ENCODE measurements around the gene TP53BP2.
A peak's percentile ranks its signal among the peaks of the same experiment; 100 is the strongest.
"Not testable (repeated sequence)": the region's sequence is repeated elsewhere in the genome, so short reads cannot be mapped to it uniquely, and the experiment has no call there.

The TP53BP2 gene

DNA sequence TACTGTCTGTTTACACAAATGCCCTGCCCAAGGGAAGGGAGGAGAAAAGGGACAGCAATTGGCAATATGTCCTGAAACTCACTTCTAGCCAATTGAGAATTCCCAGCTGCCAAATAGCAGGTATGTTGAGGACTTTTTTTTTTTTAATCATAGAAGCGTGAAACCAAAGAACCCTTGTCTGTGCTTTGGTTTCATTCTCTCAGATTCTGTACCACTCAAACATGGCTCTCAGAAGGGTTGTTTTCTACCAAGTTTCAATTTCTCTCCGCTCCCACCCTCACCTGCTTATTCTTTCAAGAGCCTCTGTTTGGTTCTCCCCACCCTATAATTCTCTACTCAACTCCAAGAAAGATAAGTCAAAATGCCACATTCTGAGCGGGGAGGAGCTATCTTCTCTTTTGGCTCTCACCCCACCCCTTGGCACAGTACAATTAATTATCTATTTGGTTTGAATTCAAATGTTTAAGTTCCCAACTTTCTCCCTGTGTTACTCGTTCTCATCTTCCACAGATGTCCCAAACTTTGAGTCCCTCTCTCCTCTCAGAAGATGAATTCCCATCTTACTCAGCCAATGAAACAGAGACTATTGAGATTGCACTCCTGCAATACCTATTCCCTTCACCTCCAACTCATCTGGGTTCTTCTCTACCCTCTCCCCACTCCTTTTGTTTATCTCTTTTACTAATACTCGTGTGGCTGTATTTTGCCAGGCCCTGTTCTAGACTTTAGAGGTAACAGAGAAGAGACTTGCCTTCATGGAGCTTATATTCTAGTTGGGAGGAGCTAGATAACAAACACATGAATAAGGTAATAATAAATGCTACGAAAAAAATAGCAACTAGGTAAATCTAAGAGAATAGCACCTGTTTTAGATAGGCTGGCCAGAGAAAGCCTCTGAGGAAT is 3.9 kb upstream of the TP53BP2 start:
- DNase-seq: no peak

DNA sequence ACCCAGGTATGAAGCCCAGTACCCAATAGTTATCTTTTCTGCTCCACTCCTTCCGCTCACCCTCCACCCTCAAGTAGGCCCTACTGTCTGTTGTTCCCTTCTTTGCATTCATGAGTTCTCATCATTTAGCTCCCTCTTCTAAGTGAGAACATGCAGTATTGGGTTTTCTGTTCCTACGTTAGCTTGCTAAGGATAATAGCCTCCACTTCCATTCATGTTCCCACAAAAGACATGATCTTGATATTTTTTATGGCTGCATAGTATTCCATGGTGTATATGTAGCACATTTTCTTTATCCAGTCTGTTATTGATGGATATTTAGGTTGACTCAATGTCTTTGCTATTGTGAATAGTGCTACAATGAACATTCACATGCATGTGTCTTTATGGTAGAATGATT is 2.8 kb upstream of the TP53BP2 start:
- DNase-seq: no peak

DNA sequence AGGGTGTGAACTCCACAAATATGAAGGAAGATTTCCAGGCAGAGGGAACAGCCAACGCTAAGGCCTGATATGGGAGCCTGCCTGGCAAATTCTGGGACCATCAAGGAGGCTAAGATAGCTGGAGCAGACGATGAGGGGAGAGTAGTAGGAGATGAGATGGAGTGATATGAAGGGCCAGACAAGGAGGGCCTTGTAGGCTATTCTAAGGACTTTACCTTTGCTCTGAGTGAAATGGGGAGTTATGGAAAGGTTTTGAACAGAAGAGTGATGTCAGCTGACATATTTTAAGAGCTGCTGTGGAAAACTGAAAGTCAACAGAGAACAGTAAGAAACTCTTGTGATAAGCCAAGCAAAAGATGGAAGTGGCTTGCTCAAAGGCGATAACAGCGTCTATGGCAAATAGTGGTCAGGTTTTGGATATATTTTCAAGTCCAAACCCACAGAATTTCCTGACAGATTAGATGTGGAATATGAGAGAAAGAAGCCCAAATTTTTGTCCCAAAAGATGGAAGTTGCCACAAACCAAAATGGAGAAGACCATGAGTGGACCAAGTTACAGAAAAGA is 2.1 kb upstream of the TP53BP2 start:
- no peak for DNase-seq

DNA sequence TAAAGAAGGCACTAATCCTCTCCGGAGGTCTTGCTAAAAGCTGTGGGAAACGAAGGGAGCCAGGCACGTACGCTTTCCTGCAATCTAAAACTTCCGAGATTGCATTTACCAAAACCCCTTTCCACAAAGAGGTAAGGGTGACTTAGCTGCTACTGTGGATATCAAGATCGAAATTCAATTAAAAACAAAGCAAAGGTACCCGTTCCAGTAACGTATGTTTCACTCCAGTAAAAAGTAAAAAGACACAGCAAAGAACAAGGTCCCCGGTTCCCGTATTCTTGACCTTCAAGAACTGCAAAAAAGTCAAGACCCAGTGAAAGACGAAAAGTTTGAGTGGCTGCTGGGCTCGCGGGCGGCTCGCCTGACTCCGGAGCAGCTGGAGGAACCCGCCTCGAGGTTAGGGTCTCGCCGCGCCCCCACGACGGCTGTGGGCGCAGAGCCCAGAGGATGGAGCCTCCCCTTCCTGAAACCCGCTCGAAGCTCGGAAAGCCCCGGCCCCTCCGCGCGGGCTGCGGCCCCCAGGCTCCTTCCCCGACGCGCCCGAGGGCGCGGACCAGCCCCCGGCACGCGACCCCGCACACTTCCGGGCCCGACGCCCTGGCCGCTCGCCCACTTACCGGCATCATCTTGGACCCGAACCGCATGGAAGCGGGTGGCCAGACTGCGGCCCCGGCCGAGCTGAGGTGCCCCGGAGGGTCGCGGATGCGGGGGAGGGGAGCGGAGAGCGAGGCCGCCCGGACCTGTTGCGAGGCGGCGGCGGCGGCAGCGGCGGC is 524 bp downstream of the TP53BP2 start:
- peak; percentile 55 for DNase-seq

DNA sequence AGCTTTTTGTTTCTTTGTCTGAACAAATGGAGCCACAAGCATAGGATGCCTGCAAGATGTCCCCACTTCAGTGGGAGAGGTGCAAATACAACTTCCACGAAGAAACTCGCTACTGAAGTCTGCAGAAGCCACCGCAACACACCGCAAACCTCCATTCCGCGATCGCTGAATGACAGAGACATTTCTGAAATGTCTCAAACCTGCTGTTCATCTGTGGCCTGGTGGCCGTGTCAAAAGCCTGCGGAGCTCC is 1.0 kb downstream of the TP53BP2 start:
- no peak for DNase-seq

DNA sequence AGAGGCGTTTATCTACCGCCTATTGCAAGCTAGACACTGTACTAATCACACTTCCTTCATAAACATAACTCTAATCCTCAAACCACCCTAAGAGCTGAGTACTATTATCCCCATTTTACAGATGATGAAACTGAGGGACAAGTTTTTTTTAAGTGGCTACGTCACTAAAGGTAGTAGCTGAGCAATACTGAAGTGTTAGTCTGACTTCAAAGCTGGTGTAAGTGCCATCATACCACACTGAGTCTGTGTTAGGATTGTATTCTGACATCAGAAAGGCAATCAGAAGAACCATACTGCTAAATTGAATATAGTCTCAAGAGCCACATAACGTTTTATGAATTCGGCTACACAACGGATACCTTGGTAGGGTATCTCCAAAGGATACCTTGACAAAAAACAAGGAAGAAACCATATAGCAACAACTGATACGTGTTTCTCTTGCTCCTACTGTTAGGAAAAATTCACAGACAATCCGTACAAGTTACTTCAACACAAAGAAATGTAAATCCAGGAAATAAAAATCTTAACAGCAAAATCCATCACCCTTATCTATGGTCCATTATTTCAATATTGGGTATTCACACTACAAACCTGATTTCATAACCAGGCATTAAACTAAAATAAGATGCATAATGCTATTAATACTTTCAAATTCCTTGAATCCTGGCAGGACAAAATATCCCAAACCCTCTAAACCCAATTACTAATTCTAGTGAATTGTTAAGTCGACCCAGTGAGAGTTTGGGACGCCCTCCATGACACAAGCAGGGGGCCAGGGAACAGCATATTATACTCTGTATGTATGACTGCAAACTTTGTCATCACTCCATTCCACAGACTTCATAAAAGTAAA is 1.6 kb downstream of the TP53BP2 start:
- no peak for DNase-seq

DNA sequence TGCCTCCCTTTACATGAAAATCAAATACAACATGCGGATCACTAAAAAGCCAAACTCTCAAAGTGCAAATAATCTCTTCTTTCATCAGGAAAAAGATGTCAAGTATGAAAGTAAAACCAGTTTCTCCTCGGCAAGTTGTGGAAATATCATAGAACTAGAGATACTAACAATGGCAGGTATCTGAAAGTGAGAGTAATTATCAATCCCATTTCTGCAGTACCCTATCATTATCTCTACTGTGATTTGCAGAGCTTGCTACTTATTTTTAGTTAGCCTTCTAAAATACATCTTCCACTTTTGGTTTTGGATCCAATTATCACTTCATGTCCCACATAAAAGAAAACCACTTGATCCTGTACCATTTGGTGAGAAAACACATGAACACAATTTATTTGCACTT is 3.0 kb downstream of the TP53BP2 start:
- no peak for DNase-seq

DNA sequence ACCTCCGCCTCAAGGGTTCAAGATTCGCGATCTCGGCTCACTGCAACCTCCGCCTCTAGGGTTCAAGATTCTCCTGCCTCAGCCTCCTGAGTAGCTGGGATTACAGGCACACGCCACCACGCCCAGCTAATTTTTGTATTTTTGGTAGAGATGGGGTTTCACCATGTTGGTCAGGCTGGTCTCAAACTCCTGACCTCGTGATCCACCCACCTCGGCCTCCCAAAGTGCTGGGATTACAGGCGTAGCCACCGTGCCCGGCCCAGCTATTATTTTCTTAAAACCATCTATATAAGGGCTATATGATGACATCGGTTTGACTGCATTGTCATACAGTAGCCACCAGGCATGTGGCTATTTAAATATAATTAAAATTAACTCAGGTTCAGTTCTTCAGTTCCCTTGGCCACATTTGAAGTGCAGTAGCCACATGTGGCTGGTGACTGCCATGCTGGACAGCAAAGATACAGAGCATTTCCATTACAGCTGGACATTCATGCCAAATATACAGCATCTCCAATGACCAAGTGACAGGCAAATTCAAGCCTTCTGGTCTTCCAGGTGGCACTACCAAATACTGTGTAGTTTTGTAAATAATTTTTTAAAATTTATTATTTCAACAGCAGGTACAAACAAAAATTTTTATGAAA is 3.6 kb downstream of the TP53BP2 start:
- DNase-seq: not testable (repeated sequence)

DNA sequence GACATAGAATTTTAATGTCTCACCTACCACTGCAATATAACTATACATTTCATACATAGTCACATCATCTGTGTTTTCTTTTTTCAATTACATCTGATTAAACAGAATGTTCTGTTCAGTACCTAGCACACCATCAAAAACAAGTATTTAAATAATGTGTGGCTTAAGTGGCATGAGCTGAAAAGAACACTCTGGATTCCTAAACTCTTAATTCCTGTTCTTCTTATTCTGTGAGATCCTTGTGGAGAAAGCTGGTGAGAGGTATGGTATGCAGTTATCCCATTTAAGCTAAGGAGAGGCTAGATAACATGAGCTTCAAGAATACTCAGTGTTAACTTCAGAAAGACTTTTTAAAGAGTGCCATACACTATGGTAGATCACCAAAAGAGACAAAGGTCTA is 5.5 kb downstream of the TP53BP2 start:
- peak; percentile 7 for DNase-seq

DNA sequence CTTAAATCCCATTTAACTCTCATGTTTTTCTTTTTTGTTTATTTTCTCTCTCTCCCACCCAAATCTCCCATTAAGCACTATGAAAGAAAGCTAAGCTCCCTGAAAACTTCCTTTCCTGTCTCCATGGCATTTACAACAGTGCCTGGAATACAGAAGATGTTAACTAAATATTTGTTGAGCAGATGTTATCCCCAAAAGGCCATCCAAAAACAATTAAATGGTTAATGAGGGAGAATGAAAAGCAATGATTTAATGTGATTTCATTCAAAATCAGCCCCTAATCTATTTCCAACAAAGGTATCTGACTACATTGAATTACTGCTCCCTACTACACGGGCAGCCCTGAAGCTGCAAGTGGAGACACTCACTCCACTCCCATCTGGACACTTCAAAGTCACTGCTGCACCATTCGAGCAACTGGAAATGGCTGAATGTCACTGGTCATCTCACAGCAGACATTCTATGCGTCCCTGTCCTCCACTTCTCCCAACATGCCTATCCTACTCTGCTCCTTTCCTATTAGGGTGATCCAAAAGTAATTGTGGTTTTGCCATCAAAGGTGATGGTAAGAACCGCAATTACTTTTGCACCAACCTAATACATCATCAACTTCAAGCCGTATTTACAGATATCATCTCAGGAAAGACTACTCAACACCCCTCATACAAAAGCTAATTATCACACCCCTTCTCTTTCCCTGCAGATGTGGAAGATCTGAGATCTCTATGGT is 7.5 kb downstream of the TP53BP2 start:
- DNase-seq: no peak

DNA sequence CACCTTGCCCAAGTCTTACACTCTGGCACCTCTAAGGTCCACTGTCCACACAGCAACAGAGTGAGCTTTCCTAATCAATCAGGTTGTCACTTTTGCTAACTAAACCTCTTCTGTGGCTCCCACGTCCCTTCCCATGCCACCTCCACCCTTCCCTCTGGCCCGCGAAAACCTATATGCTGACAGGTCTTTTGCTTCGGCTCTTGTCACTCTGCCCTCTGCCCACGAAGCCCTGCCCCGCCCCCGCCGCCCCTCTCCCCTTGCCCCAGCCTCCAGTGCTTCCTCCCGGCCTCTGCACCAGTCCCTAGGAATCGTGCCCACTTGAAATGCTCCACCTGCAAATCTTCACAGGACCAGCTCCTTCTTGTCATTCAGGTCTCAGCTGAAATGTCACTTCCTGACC is 8.1 kb downstream of the TP53BP2 start:
- no peak for DNase-seq

DNA sequence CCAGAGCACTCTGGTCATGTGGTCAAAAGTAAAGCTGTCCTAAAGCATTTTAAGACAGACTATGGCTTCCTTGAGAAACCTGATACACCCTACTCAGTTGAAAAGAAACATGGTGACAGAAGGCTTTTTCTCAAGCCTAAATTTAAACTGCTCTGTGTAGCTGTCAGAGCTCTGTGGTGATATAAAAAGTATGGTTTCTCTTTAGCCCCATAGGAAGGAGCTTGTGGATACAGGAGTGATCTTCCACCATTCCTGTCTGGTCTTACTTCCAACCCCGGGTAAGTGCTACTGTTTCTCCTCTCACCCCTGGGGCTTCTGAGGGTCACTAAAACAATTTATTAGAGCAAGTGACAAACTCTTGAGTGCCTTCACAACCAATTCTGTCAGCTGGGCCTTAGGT is 8.5 kb downstream of the TP53BP2 start:
- DNase-seq: no peak

DNA sequence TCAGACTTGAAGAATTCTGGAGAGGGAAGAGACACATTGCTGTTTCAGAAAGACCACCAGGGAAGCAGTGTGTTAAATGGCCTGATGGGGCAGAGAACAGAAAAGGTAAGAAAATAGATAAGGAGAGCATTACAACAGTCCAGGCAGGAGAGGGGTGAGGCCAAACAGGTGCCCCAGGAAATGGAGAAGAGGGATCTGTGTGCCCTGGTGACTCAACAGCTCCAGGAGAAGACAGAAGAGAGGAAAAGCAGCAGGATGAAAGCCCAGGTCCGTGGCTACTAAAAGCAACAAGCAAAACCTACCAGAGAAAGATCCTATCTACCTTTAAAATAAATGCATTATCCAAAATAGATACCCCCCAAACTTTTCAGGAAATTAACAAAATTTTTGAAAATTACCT is 9.2 kb downstream of the TP53BP2 start:
- no peak for DNase-seq

DNA sequence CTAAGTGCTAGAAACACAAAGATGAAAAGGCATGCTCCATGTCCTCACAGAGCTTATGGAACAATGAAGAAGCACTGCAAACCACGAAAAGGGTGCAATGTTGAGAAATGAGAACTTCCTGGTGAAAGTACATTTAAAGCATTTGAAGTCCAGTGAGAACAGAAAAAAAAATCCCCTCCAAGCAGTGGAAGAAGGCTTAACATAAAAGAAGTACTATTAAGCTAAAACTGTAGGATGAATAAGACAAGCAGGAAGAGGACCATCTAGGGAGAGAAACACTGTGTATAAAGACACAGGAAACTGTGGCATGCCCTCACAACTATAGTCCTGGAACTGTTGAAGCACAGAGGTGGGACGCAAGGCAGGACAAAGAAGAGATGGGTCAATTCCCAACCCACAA is 10.0 kb downstream of the TP53BP2 start:
- DNase-seq: no peak

DNA sequence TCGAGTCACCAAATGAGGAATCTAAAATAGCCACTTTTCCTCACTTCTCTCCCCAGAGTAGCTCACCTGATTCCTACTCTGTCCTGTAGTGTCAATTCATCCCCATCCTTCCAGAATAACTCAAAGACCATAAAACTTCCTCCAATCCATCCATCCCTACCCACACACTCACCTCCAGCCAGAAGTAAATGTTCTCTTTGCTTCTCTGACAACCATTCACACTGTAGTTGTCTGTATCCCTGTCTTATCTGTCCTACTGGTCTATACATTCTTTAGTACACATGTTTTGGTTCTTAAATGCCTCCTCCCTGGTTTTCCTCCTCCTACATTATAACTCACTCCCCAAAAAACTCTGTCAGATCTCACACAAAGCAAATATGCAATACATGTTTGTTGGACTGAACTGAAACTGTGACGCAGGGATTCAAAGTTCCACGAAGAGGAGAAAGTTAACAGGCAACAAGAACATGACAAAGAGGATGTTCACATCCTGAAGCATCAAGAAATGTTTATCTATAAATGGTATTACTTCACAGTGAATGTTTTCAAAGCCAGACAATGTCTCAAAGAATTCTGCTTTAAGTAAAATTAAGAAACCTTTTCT is 11.0 kb downstream of the TP53BP2 start:
- peak; percentile 15 for DNase-seq

DNA sequence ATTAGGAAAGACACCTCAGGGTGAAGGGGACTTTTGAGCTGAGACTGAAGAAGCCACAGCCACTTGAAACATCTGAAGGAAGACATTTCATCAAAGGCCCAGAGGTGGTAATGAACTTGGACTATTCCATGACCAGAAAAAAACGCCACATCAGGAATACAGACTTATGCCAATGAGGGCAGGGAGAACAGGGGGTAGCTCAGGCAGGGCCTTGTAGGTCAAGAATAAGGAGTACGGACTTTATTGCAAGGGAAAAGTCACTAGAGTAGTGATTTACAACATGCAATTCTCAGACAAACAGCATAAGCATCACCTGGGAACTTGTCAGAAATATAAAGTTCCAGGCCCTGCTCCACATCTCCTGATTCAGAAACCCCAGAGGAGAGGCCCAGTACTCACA is 11.8 kb downstream of the TP53BP2 start:
- DNase-seq: no peak

DNA sequence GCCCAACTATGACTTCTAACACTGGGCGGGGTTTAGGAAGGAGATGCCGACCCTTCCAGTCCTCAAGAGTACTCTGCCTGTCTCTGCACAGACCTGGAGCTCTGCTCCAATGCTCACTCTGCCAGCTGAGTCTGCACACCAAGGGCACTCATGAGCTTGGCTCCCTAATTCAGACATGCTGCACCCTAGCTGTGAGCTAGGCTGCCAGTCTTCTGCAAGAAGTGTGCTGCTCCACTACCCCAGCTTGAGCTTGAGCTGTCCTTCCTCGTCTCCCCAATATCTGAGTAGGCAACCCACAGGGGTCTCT is 13.2 kb downstream of the TP53BP2 start:
- DNase-seq: peak; percentile 39

DNA sequence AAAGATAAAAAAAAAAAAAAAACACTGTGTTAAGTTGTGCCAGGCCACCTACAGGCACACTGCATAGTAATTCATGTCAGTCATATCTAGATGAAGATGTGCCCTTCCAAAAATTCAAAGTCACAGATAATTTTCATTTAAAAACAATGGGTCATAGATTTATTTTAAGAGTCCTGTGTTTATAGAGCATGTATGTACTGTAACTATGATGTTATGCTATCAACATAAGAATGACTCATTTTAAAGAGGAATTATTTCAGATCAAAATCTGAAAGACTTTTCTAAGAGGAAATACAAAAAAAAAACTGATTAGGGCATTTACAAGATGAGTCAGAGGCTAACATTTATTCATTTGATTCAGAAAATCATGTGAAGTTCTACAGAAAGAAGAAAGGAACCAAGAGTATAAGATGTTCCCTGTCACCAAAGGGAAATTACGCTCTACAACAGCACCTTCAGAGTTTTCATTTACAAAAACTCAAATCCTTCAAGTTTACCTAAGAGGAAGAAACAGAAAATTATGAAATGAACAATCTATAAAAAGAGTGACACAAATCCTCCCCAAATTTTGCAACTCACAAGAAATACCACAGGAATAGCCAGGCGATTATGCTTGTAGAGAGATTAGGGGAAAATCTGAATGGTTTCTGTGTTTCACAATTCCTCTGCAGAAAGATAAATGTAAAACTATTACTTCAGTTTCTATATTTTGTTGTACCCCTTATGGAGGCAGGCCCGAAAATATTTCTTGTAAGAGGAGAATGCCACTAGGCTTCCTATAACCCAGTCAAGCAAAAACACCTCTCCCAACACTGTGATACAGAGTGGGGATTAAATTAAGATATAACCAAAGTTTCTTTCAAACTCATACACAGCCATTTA is 13.8 kb downstream of the TP53BP2 start:
- no peak for DNase-seq

DNA sequence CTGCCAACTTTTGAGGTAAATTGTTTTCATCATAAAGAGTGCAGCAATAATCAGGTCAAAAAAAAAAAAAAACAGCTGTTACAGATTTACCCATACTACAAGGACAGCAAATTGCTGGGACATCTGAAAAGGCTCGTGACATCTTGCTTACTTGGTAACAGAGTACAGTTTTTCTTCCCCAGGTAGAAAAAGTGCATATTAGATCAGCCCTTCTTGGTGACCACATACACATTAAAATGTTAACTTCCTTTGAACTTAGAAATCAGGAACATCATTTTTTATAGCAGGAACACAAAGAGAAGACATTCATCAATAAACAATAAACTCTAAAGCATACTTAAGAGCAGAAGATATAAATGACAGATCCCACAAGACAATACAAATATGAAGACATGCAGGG is 16.1 kb downstream of the TP53BP2 start:
- no peak for DNase-seq

DNA sequence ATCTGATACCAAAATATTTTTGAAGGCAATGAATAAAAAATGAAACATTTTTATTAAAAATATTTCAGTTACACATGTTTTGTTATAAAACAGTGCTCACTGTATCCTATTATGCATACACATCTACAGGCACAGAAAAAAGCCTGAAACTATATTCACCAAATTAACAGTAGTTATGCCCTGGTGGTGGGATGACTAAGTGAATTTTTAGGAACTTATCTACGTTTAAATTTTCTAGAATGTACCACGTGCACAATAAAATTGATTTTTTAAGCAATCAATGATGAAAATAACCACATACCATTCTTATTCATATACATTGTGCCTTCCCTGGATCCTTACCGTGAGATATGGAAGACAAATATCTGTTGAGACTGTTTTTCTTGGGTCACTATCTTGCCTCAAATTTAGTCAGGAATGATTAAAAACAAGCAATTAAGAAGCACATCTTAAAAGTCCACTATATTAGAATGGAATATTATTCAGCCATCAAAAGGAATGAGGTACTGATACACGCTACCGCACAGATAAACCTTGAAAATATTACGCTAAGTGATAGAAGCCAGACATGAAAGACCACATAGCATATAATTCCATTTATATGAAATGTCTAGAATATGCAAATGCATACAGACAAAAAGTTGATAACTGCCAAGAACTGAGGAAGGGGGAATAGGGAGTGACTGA is 17.4 kb downstream of the TP53BP2 start:
- DNase-seq: no peak

Data from midbrain (tissue), 1 donor.